Measurements from ENCODE around the gene RNASE13.
A peak's percentile ranks its signal among the peaks of the same experiment; 100 is the strongest.

RNASE13 gene

DNA sequence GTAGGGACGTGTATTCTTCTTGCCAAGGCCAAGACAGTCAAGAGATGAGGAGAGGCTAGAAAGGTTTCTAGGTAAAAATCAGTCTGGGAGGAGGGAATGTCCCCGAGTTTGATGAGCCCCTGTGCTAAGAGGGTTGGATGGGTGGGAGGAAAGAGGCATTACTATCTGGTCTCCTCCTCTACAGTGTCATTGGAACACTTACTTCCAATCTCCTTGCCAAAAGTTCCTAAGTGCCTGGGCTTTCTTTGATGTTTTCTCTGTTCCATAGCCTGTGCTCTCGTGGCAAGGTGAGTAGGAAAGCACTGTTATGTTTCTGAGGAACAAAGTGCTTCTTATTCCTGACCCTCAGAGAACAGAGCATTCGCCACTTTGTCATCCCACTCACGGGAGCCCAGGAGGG, at the start of gene RNASE13:
Gene RNASE13, minus strand, starts transcription at position 101 of the 400 bp plus-strand sequence. CDS start 519 bp downstream, outside the sequence.
- Histone ChIP-seq H3K27ac (no peak within 1 kb of the TSS), H3K27me3 (no peaks in the 10 kb centered on the region), H3K9me3 (no peaks in the 10 kb centered on the region), H3K4me2 (no peak within 1 kb of the TSS), H3K9ac (no peak within 1 kb of the TSS), H3K4me3 (no peak within 1 kb of the TSS), H4K20me1 (no peaks in the 10 kb centered on the region), H3K36me3 (no peaks in the 10 kb centered on the region), H3K4me1 (no peaks in the 10 kb centered on the region)
- TF ChIP-seq Cebpa-rat (IDR thresholded peaks at IDR 0.05): no peak

- Histone ChIP-seq H3K27ac (no peak overlapping the region), H3K4me1 (peaks cover 31% of the 10 kb centered on the region)
Observed at GRCh38 chr14:21084396-21084795, 49.8 kb upstream of the RNASE13 start.

DNA sequence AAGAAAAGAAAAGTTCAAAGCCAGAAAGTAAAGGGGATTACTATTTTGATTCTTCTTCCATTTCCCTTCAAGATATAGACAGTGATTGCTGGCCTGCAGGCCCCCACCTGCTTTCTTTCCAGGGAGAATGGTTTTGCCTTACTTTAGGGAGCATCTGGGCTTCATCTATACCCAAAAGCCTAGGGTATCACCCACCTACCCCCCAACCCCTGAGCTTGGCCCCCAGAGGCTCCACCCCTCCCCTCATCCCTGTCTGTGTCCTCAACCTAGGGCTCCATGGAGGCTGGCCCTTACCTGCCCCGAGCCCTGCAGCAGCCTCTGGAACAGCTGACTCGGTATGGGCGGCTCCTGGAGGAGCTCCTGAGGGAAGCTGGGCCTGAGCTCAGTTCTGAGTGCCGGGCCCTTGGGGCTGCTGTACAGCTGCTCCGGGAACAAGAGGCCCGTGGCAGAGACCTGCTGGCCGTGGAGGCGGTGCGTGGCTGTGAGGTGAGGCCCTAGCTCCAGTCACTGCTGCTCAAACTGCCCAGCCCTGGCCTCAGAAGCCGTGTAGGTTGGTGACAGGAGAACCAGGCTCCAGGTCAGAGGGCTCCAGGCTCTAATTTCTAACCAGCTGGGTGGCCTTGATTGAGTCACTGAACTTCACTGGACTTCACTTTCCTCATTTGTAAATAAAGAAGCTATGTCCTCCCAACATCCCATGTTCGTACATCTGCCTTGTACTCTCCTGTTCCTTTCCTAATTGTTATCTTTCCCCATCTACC, 49.1 kb upstream of the RNASE13 start:
- Histone ChIP-seq H3K27me3 (no peaks in the 10 kb centered on the region), H3K9ac (no peak overlapping the region), H3K4me1 (peaks cover 38% of the 10 kb centered on the region), H3K36me3 (peaks cover 83% of the 10 kb centered on the region), H3K9me3 (no peaks in the 10 kb centered on the region), H4K20me1 (peaks cover 18% of the 10 kb centered on the region), H3K27ac (no peak overlapping the region), H3K4me2 (no peak overlapping the region), H3K4me3 (no peak overlapping the region)
- no peak for TF ChIP-seq Cebpa-rat (IDR thresholded peaks at IDR 0.05)

More at GRCh38 chr14:21084396-21084795, 49.8 kb upstream of the RNASE13 start:
- H3K4me2 ChIP-seq: no peak overlapping the region
- H3K9ac ChIP-seq: no peak overlapping the region
- no peaks in the 10 kb centered on the region for H3K9me3 ChIP-seq
- H3K27me3 ChIP-seq: no peaks in the 10 kb centered on the region
- no peak overlapping the region for H3K4me3 ChIP-seq
- peaks cover 24% of the 10 kb centered on the region for H4K20me1 ChIP-seq
- TF ChIP-seq Cebpa-rat (IDR thresholded peaks at IDR 0.05): no peak
- H3K36me3 ChIP-seq: peaks cover 83% of the 10 kb centered on the region

DNA sequence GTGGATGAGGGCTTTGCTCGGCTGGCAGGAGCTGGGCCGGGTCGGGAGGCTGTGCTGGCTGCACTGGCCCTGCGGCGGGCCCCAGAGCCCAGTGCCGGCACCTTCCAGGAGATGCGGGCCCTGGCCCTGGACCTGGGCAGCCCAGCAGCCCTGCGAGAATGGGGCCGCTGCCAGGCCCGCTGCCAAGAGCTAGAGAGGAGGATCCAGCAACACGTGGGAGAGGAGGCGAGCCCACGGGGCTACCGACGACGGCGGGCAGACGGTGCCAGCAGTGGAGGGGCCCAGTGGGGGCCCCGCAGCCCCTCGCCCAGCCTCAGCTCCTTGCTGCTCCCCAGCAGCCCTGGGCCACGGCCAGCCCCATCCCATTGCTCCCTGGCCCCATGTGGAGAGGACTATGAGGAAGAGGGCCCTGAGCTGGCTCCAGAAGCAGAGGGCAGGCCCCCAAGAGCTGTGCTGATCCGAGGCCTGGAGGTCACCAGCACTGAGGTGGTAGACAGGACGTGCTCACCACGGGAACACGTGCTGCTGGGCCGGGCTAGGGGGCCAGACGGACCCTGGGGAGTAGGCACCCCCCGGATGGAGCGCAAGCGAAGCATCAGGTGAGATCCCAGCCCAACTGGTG, 47.0 kb upstream of the RNASE13 start:
- peaks cover 18% of the 10 kb centered on the region for H3K4me1 ChIP-seq
- TF ChIP-seq Cebpa-rat (IDR thresholded peaks at IDR 0.05): no peak
- H3K36me3 ChIP-seq: peaks cover 80% of the 10 kb centered on the region
- H3K9me3 ChIP-seq: no peaks in the 10 kb centered on the region
- H3K4me3 ChIP-seq: no peak overlapping the region
- H3K4me2 ChIP-seq: no peak overlapping the region
- H3K9ac ChIP-seq: no peak overlapping the region
- peaks cover under 1% of the 10 kb centered on the region; the same call in 1 of the 2 replicates for H4K20me1 ChIP-seq
- H3K27ac ChIP-seq: no peak overlapping the region
- H3K27me3 ChIP-seq: no peaks in the 10 kb centered on the region

DNA sequence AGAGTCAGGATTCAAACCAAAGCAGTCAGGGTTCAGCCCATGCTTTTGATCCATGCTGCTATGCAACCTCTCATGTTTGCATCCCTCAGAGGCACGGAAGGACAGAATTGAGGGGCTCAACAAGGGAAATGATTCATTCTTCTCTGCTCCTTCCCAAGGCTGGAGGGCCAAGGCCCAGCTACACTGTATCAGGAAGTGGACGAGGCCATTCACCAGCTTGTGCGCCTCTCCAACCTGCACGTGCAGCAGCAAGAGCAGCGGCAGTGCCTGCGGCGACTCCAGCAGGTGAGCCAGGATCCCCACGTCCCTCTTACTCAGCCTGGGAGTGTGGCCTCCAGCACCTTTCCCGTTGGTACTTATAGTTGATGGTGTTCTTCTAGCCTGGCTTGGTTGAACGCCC, 44.1 kb upstream of the RNASE13 start:
- Histone ChIP-seq H3K9me3 (no peaks in the 10 kb centered on the region), H3K27me3 (no peaks in the 10 kb centered on the region), H3K4me3 (no peak overlapping the region), H3K9ac (no peak overlapping the region), H3K4me1 (peaks cover 20% of the 10 kb centered on the region), H3K4me2 (no peak overlapping the region), H3K36me3 (peaks cover 78% of the 10 kb centered on the region), H4K20me1 (no peaks in the 10 kb centered on the region), H3K27ac (no peak overlapping the region)
- no peak for TF ChIP-seq Cebpa-rat (IDR thresholded peaks at IDR 0.05)

GRCh38 chr14:21078287-21078686, 43.7 kb upstream of the RNASE13 start:
- Histone ChIP-seq H3K9me3 (no peaks in the 10 kb centered on the region), H3K36me3 (peaks cover 76% of the 10 kb centered on the region), H4K20me1 (no peaks in the 10 kb centered on the region), H3K27me3 (no peaks in the 10 kb centered on the region), H3K4me1 (peaks cover 25% of the 10 kb centered on the region), H3K4me2 (no peak overlapping the region), H3K27ac (no peak overlapping the region), H3K4me3 (no peak overlapping the region), H3K9ac (no peak overlapping the region)
- no peak for TF ChIP-seq Cebpa-rat (IDR thresholded peaks at IDR 0.05)

DNA sequence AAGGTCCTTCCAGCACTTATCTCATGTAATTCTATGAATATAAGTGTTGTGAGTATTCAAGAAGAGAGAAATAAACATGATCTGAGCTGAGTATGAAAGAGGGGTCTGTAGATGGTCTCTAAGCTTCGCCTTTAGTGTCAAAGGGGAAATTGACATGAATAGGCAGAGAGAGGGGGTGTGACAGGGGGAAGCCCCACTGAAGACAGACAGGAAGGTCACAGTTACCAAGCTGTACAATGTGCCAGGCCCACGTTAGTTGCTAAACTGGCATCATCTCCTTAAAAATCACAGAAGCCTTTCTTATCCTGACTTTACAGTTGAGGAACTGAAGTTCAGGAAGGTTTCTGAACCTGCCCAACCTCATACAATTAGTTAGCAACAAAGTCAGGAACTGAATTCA, 43.1 kb upstream of the RNASE13 start:
- no peaks in the 10 kb centered on the region for H4K20me1 ChIP-seq
- peaks cover 70% of the 10 kb centered on the region for H3K36me3 ChIP-seq
- no peak overlapping the region for H3K4me3 ChIP-seq
- no peaks in the 10 kb centered on the region for H3K9me3 ChIP-seq
- H3K27me3 ChIP-seq: no peaks in the 10 kb centered on the region
- H3K9ac ChIP-seq: no peak overlapping the region
- H3K27ac ChIP-seq: no peak overlapping the region
- no peak for TF ChIP-seq Cebpa-rat (IDR thresholded peaks at IDR 0.05)
- H3K4me2 ChIP-seq: no peak overlapping the region
- H3K4me1 ChIP-seq: peaks cover 31% of the 10 kb centered on the region

GRCh38 chr14:21075719-21076437, 41.3 kb upstream of the RNASE13 start:
- Histone ChIP-seq H3K9me3 (no peaks in the 10 kb centered on the region), H3K36me3 (peaks cover 52% of the 10 kb centered on the region), H3K4me2 (no peak overlapping the region), H3K27me3 (no peaks in the 10 kb centered on the region), H3K9ac (no peak overlapping the region), H3K27ac (no peak overlapping the region), H4K20me1 (no peaks in the 10 kb centered on the region), H3K4me3 (no peak overlapping the region), H3K4me1 (peaks cover 41% of the 10 kb centered on the region)
- no peak for TF ChIP-seq Cebpa-rat (IDR thresholded peaks at IDR 0.05)

GRCh38 chr14:21074398-21075272, 40.0 kb upstream of the RNASE13 start:
- Histone ChIP-seq H3K4me1 (peaks cover 44% of the 10 kb centered on the region), H3K9me3 (no peaks in the 10 kb centered on the region), H3K27ac (peak overlapping the region; percentile 87; the same call in 1 of the 2 replicates), H3K4me2 (no peak overlapping the region), H4K20me1 (no peaks in the 10 kb centered on the region), H3K36me3 (peaks cover 42% of the 10 kb centered on the region), H3K9ac (peak overlapping the region; percentile 3; the same call in 1 of the 2 replicates), H3K4me3 (no peak overlapping the region), H3K27me3 (peaks cover 3% of the 10 kb centered on the region)
- TF ChIP-seq Cebpa-rat (IDR thresholded peaks at IDR 0.05): no peak
